ENCODE measurements around the gene SLC22A3.

GRCh38 chr6:160454303-160454702, 106.1 kb downstream of the SLC22A3 start:
- TF ChIP-seq CTCF (IDR thresholded peaks at IDR 0.05; ENCODE audit: low read depth, low read length): no peak
- no peak for TF ChIP-seq MAX (IDR thresholded peaks at IDR 0.05; ENCODE audit: low read depth, low read length)

All from NB4 (cell line).